Stomach (tissue), 4 donors: ENCODE data around the gene CASTOR1.

ENCODE experiments used
- POLR2A ChIP-seq, 4 donors: fragments of 450-650 bp; IDR thresholded peaks; one replicate each; pipeline ENCODE4 v1.6.1; 2016; ENCODE audit warnings: antibody characterized with exemption in 4 of 4, control low read depth in 2 of 4, mild to moderate bottlenecking in 1 of 4, moderate library complexity in 1 of 4
- POLR2AphosphoS5 ChIP-seq, 3 donors: sonication (generic); formaldehyde crosslinking; IDR thresholded peaks; one replicate each; pipeline ENCODE4 v1.6.1; 2016; ENCODE audit warnings: antibody characterized with exemption in 3 of 3

DNA sequence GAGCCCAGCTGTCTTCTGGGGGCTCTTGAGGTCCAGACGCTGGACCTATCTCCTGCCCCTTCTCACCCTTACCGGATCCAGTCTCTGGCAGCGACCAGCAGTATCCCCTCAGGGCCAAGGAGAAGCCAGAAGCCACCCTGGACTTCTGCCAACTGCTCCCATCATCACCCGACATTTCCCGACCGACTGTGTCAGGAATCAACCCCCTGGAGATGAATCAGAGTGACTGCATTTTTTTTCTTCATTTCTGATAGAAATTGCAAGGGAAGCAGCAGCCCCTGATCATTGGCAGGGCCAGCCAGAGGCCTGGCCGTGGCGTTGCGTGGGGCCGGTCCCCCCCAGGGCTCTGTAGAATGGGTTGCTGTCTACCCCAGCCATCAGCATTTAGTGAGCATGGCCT is 37.6 kb downstream of the CASTOR1 start:
- TF ChIP-seq POLR2A (IDR thresholded peaks at IDR 0.05) = no peak
- TF ChIP-seq POLR2AphosphoS5 (IDR thresholded peaks at IDR 0.05) = no peak
